Measurements from ENCODE around the gene FAM161A.

The FAM161A gene

GRCh38 chr2:61784643-61785042, 69.2 kb downstream of the FAM161A start:
- no peak for DNase-seq (ENCODE audit: low spot score)

GRCh38 chr2:61775956-61776570, 77.8 kb downstream of the FAM161A start:
- no peak for DNase-seq (ENCODE audit: low spot score)
